ENCODE results near the gene TP53I13. TPM values are rescaled to one million over a fixed set of nuclear protein-coding genes. Genes with fewer than 3 reads are reported as not detected.

TP53I13 gene
- total and polyA plus RNA-seq, 5 donors from 2014 or later: 22.2 to 87.4 (median 28.6) TPM

GRCh38 chr17:29613856-29614255 is 45.4 kb downstream of the TP53I13 start:
- Mint-ChIP-seq H3K27ac (peak overlapping the region in 1 of 3 donors; percentile 86), H3K4me1 (peaks cover 3 to 43% (median 20%) of the 10 kb centered on the region in 4 donors), H3K4me3 (peak overlapping the region in 3 of 4 donors; percentile 67 to 90 (median 74)), H3K9me3 (no peaks in the 10 kb centered on the region), H3K27me3 (peaks cover 7% of the 10 kb centered on the region), H3K36me3 (no peaks in the 10 kb centered on the region)
- H3K36me3 ChIP-seq (ENCODE audit: control insufficient read depth, insufficient read depth, low read length): no peaks in the 10 kb centered on the region
- no peak for ATAC-seq (ENCODE audit: low read depth in 2 of 2)
- no peaks in the 10 kb centered on the region for H3K9me3 ChIP-seq (ENCODE audit: control insufficient read depth in 2 of 2, low read length in 2 of 2)
- H3K27me3 ChIP-seq (ENCODE audit: control insufficient read depth, insufficient read depth, low read length): no peaks in the 10 kb centered on the region
- DNase-seq: no peak
- no peak overlapping the region for H3K4me3 ChIP-seq (ENCODE audit: low read depth, low read length)
- peaks cover 59% of the 10 kb centered on the region for H3K4me1 ChIP-seq (ENCODE audit: control insufficient read depth, insufficient read depth, low read length, poor library complexity, severe bottlenecking)
- H3K27ac ChIP-seq (ENCODE audit: insufficient read depth, low read length, poor library complexity, severe bottlenecking): no peak overlapping the region

- Histone ChIP-seq H3K27me3 (ENCODE audit: control insufficient read depth, insufficient read depth, low read length) (no peaks in the 10 kb centered on the region), H3K4me3 (ENCODE audit: low read depth, low read length) (peak overlapping the region; percentile 84), H3K27ac (ENCODE audit: insufficient read depth, low read length, poor library complexity, severe bottlenecking) (peak overlapping the region; percentile 60), H3K9me3 (ENCODE audit: control insufficient read depth in 2 of 2, low read length in 2 of 2) (no peaks in the 10 kb centered on the region), H3K36me3 (ENCODE audit: control insufficient read depth, insufficient read depth, low read length) (no peaks in the 10 kb centered on the region), H3K4me1 (ENCODE audit: control insufficient read depth, insufficient read depth, low read length, poor library complexity, severe bottlenecking) (peaks cover 59% of the 10 kb centered on the region)
- DNase-seq (no peak), ATAC-seq (ENCODE audit: low read depth in 2 of 2) (no peak)
- peaks cover 7% of the 10 kb centered on the region for H3K27me3 Mint-ChIP-seq
- no peaks in the 10 kb centered on the region for H3K9me3 Mint-ChIP-seq
- H3K27ac Mint-ChIP-seq: peak overlapping the region; percentile 9 to 93 (median 90)
- H3K4me3 Mint-ChIP-seq: peak overlapping the region; percentile 90 to 95 (median 92)
- peaks cover 3 to 43% (median 20%) of the 10 kb centered on the region in 4 donors for H3K4me1 Mint-ChIP-seq
- H3K36me3 Mint-ChIP-seq: no peaks in the 10 kb centered on the region
Measured at GRCh38 chr17:29614349-29615047, 46.0 kb downstream of the TP53I13 start.

- ATAC-seq (ENCODE audit: low read depth in 2 of 2) (peak; percentile 47 to 54), DNase-seq (peak; percentile 53 to 90 (median 81))
- H3K9me3 Mint-ChIP-seq: no peaks in the 10 kb centered on the region
- H3K4me1 Mint-ChIP-seq: peaks cover 3 to 43% (median 22%) of the 10 kb centered on the region in 4 donors
- H3K36me3 Mint-ChIP-seq: no peaks in the 10 kb centered on the region
- peak overlapping the region in 2 of 3 donors; percentile 90 to 93 for H3K27ac Mint-ChIP-seq
- H3K27me3 ChIP-seq (ENCODE audit: control insufficient read depth, insufficient read depth, low read length): no peaks in the 10 kb centered on the region
- H3K4me3 ChIP-seq (ENCODE audit: low read depth, low read length): peak overlapping the region; percentile 84
- peak overlapping the region; percentile 90 to 95 (median 92) for H3K4me3 Mint-ChIP-seq
- H3K9me3 ChIP-seq (ENCODE audit: control insufficient read depth in 2 of 2, low read length in 2 of 2): no peaks in the 10 kb centered on the region
- H3K4me1 ChIP-seq (ENCODE audit: control insufficient read depth, insufficient read depth, low read length, poor library complexity, severe bottlenecking): peaks cover 59% of the 10 kb centered on the region
- H3K36me3 ChIP-seq (ENCODE audit: control insufficient read depth, insufficient read depth, low read length): no peaks in the 10 kb centered on the region
- peak overlapping the region; percentile 60 for H3K27ac ChIP-seq (ENCODE audit: insufficient read depth, low read length, poor library complexity, severe bottlenecking)
- H3K27me3 Mint-ChIP-seq: peaks cover 7% of the 10 kb centered on the region
Measured at GRCh38 chr17:29615048-29615385, 46.5 kb downstream of the TP53I13 start.

GRCh38 chr17:29615492-29616299 is 47.2 kb downstream of the TP53I13 start:
- DNase-seq (peak; percentile 83 to 90 (median 86)), ATAC-seq (ENCODE audit: low read depth in 2 of 2) (peak; percentile 61 to 62)
- Histone ChIP-seq H3K27ac (ENCODE audit: insufficient read depth, low read length, poor library complexity, severe bottlenecking) (peak overlapping the region; percentile 60), H3K4me1 (ENCODE audit: control insufficient read depth, insufficient read depth, low read length, poor library complexity, severe bottlenecking) (peaks cover 59% of the 10 kb centered on the region), H3K36me3 (ENCODE audit: control insufficient read depth, insufficient read depth, low read length) (no peaks in the 10 kb centered on the region), H3K4me3 (ENCODE audit: low read depth, low read length) (peak overlapping the region; percentile 84), H3K27me3 (ENCODE audit: control insufficient read depth, insufficient read depth, low read length) (no peaks in the 10 kb centered on the region), H3K9me3 (ENCODE audit: control insufficient read depth in 2 of 2, low read length in 2 of 2) (no peaks in the 10 kb centered on the region)
- no peaks in the 10 kb centered on the region for H3K9me3 Mint-ChIP-seq
- H3K36me3 Mint-ChIP-seq: no peaks in the 10 kb centered on the region
- H3K4me3 Mint-ChIP-seq: peak overlapping the region; percentile 90 to 95 (median 92)
- H3K27me3 Mint-ChIP-seq: peaks cover 7% of the 10 kb centered on the region
- H3K27ac Mint-ChIP-seq: peak overlapping the region in 2 of 3 donors; percentile 90 to 93
- H3K4me1 Mint-ChIP-seq: peaks cover 3 to 43% (median 24%) of the 10 kb centered on the region in 4 donors

- Histone ChIP-seq H3K9me3 (ENCODE audit: control insufficient read depth in 2 of 2, low read length in 2 of 2) (no peaks in the 10 kb centered on the region), H3K4me3 (ENCODE audit: low read depth, low read length) (peak overlapping the region; percentile 58), H3K27me3 (ENCODE audit: control insufficient read depth, insufficient read depth, low read length) (no peaks in the 10 kb centered on the region), H3K36me3 (ENCODE audit: control insufficient read depth, insufficient read depth, low read length) (no peaks in the 10 kb centered on the region), H3K4me1 (ENCODE audit: control insufficient read depth, insufficient read depth, low read length, poor library complexity, severe bottlenecking) (peaks cover 59% of the 10 kb centered on the region), H3K27ac (ENCODE audit: insufficient read depth, low read length, poor library complexity, severe bottlenecking) (peak overlapping the region; percentile 6)
- H3K4me1 Mint-ChIP-seq: peaks cover 3 to 48% (median 26%) of the 10 kb centered on the region in 4 donors
- peaks cover 7% of the 10 kb centered on the region for H3K27me3 Mint-ChIP-seq
- DNase-seq (peak in 1 of 3 donors; percentile 30), ATAC-seq (ENCODE audit: low read depth in 2 of 2) (no peak)
- no peaks in the 10 kb centered on the region for H3K9me3 Mint-ChIP-seq
- peak overlapping the region in 2 of 3 donors; percentile 51 to 90 for H3K27ac Mint-ChIP-seq
- no peaks in the 10 kb centered on the region for H3K36me3 Mint-ChIP-seq
- H3K4me3 Mint-ChIP-seq: peak overlapping the region; percentile 90 to 95 (median 92)
Measured at GRCh38 chr17:29616300-29617048, 48.0 kb downstream of the TP53I13 start.

GRCh38 chr17:29617125-29617480 is 48.6 kb downstream of the TP53I13 start:
- peak; percentile 65 to 68 for ATAC-seq (ENCODE audit: low read depth in 2 of 2)

More at GRCh38 chr17:29617125-29617480, 48.6 kb downstream of the TP53I13 start:
- Histone ChIP-seq H3K27ac (ENCODE audit: insufficient read depth, low read length, poor library complexity, severe bottlenecking) (peak overlapping the region; percentile 70), H3K4me1 (ENCODE audit: control insufficient read depth, insufficient read depth, low read length, poor library complexity, severe bottlenecking) (peaks cover 64% of the 10 kb centered on the region), H3K36me3 (ENCODE audit: control insufficient read depth, insufficient read depth, low read length) (no peaks in the 10 kb centered on the region), H3K4me3 (ENCODE audit: low read depth, low read length) (peak overlapping the region; percentile 59), H3K27me3 (ENCODE audit: control insufficient read depth, insufficient read depth, low read length) (no peaks in the 10 kb centered on the region), H3K9me3 (ENCODE audit: control insufficient read depth in 2 of 2, low read length in 2 of 2) (no peaks in the 10 kb centered on the region)
- Mint-ChIP-seq H3K27me3 (peaks cover 7% of the 10 kb centered on the region), H3K27ac (peak overlapping the region; percentile 26 to 91 (median 67)), H3K4me3 (peak overlapping the region; percentile 90 to 95 (median 92)), H3K4me1 (peaks cover 4 to 53% (median 28%) of the 10 kb centered on the region in 4 donors), H3K9me3 (no peaks in the 10 kb centered on the region), H3K36me3 (no peaks in the 10 kb centered on the region)
- peak; percentile 84 to 95 (median 89) for DNase-seq
